HG03439 (cell line): Measurements from ENCODE around the gene ZFAND2A.
A peak's percentile ranks its signal among the peaks of the same experiment; 100 is the strongest.
"Not testable (repeated sequence)": the region's sequence is repeated elsewhere in the genome, so short reads cannot be mapped to it uniquely, and the experiment has no call there.

Experiments
- ATAC-seq: cut with Tn5 transposase; IDR thresholded peaks from one replicate; pipeline ENCODE4 v1.9.1; 2021; ENCODE audit warnings: mild to moderate bottlenecking, moderate library complexity; ENCODE audit not compliant: unreplicated experiment

Gene ZFAND2A

DNA sequence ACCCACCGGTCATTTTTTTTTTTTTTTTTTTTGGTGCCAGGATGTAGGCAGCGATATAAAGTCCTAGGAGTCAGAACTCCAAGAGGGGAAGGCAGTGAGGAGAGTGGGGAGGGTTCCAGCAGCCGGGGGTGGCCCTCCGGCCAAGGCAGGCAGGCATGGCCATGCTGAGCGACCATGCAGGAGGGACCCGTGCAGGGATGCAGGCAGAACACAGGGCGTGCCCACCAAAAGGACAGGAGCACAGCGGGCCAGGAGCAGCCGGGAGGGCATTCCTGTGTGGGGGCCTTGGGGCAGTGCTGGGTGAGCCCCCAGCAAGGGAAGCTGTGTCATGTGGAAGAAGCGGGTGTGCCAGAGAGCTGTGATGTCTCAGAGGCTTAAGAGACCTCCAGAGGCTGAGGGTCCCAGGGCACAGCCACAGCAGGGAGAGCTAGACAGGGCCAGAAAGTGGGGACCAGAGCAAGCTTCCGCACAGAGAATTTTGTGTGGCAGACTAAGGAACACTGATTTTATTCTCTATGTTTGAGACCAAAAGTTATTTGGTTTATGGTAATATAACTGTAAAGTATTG, 5.7 kb downstream of the ZFAND2A start:
- no peak for ATAC-seq

DNA sequence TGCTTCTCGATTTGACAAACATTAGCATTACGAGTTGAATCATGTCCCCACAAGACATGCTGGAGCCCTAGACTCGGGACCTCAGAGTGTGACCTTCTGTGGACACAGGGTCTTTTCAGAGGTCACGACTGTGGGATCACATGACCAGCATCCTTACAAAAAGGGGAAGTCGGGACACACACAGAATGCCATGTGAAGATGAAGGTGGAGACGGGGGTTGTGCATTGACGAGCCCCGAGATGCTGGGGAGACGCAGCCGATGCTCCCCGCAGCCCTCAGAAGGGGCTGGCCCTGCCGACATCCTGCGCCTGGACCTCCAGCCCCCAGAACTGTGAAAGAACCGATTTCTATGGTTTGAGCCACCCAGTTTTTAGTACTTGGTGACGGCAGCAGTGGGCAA, 7.5 kb downstream of the ZFAND2A start:
- ATAC-seq, result no peak

DNA sequence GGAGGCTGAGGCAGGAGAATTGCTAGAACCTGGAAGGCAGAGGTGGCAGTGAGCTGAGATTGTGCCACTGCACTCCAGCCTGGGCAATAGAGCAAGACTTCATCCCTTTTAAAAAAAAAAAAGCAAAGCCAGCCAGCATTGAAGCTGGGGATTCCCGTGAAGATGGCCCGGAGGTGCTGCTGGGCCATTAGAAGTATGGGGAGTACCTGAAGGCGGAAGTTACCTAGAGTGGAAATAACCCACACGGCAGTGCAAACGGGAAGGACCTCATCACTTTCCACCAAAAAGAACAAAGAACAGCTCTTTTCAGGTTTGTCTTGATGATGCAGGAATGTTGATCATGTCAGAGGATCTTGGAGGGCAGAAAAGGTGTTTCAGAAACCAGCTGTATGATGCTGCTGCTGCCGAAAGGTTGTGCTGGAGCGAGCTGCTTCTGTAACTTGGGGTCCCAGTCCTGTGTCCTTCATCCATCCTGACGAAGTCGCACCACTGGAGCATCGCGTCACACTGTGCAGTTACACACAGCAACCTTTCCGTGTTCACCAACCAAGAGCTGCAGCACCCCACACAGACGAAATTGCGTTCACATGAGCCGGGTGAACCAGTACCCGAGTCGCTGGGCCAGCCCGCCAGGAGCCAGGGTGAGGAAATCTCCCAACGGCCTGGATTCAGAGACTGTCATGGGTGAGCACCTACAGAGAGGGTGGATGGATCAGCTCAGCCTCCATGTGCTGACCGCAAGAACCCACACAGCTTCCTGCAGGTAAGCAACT, 8.2 kb downstream of the ZFAND2A start:
- no peak for ATAC-seq

DNA sequence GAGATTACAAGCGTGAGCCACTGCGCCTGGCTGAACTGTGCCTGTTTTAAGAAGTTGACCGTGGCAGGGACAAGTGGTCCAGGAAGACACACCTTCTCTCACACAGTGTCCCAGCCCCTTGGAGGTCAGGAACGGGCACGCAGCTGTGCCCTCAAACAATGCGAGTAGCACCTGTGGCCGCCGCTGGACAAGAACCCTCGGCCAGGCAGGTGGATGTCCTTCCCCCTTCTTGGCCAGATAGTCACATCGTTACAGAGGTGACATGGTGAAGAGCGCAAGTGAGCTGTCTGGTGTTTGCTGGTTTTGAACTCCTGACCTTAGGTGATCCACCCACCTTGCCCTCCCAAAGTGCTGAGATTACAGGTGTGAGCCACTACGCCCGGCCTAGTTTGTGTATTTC, 8.8 kb downstream of the ZFAND2A start:
- no peak for ATAC-seq

DNA sequence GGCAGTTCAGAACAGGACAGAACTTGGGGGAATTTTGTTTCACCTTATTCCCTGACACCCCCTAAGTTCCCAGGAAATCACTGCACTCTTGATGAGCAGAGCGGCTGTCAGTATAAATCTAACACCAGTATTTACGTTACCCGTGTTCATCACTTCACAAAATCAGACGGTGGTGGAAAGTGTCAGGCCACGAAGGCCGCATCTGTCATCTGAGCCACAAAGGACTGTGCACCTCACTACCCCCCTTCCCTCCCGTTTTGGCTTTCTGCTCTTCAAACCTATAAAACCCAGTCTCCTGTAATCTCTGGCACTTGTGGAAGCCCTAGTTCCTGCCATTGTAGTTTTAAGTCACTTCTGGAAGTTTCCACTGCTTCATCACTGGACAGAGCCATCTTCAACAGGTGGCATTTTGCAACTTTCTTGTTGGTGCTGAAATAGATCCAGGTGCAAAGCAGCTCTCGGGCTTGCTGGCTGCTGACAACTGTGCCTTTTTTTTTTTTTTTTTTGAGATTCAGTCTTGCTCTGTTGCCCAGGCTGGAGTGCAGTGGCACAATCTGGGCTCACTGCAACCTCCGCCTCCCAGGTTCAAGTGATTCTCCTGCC, 9.5 kb downstream of the ZFAND2A start:
- ATAC-seq, result no peak

DNA sequence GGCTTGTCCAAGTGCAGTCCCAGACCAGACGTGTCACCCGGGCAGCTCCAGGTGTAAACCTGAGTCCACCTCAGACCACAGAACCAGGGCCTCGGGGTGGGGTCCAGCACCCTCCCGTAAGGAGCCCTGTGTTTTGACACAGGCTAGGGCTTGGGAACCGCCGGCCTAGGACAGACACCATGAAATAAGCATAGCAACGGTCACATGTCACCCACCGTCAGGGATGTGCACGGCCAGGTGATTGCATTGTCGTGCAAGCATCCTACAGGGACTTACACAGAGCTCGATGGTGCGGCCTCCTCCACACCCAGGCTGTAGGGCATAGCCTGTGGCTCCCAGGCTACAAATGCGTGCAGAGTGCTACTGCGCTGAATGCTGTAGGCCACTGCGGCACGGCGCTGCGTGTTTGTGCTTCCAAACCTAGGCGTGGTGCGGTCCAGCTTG, 10.6 kb downstream of the ZFAND2A start:
- ATAC-seq, result no peak

DNA sequence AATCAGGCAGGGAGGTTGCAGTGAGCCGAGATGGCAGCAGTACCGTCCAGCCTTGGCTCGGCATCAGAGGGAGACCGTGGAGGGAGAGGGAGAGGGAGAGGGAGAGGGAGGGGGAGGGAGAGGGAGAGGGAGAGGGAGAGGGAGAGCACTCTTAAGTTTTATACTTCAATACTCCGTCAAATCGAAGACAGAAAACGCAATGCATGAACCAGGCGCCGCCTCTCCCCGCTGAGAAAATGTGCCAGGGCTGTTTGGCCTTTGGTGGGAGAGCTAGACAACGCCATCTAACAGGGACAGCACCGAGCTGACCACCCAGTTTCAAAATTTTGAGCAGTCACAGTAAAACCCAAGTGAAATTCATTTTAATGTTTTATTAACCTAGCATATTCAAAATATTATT, 12.1 kb downstream of the ZFAND2A start:
- ATAC-seq, result not testable (repeated sequence)

DNA sequence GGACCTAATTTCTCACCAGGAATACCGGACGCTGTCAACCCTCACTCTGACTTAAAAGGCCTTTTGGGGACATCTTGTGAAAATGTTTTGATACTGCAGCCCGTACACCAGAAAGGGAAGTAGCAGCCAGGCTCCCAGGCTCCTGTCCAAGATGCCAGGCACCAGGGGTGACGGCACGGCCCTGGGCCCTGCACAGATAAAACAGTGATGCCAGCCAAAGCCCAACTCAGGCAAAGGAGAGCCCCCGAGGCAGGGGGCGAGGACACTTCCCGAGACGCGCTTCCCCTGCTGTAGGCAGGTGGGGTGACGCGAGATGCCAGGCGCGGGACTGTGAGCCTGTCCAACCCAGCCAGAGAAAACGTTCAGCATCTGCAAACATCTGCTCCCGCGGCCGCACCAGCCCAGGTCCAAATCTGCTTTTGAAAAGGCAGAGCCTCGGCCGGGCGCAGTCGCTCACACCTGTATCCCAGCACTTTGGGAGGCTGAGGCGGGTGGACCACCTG, 15.7 kb downstream of the ZFAND2A start:
- ATAC-seq, result no peak

DNA sequence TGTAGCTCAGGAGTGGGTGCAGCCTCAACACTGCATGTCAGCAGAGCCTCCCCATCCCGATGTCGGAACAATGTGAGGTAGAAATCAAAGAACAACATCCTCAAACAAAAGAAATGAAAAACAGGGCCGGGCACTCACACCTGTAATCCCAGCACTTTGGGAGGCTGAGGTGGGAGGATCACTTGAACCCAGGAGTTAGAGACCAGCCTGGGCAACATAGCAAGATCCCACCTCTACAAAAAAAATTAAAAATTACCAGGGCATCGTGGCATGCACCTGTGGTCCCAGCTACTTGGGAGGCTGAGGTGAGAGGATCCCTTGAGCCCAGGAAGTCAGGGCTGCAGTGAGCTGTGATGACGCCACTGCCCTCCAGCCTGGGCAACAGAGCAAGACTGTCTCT, 17.0 kb downstream of the ZFAND2A start:
- ATAC-seq, result not testable (repeated sequence)

DNA sequence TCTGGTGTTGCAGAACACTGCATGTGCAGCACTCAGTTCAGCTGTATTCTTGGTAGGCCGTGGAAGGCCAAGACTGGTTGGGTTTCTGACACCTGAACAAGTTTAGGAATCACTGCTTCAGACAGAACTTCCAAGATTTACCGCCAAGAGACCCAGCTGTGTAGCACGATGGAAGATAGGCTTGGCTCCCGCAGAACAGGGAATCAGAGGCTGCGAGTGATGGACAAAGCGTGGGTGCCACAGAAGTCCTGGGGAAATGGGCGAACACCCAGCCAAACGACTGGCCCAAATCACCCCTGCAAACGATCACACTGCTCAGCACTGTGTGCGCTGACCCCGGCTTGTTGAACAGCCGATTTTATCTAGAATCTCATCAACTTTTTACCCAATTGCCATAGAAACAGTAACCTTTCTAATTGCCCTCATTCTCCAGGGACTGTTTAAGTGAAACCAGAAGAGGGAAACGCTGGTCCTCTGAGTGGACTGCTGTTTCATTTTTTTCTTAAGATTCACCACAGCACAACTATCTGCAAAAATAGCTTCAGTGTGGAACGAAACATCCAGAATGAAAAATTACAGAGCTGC, 17.9 kb downstream of the ZFAND2A start:
- no peak for ATAC-seq

DNA sequence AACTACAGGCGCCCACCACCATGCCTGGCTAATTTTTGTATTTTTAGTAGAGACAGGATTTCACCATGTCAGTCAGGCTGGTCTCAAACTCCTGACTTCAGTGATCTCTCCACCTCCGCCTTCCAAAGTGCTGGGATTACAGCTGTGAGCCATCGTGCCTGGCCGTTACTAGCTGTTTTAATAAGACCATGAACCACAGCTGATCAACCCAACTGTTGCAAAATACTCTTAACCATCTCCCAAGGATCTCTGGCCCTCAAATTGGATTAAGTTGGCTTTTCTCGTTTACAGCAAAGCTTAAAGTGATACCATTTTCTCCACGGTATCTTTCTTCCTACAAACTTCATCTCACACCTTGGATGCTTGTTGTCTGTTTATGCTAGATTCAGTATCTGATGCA, 18.3 kb downstream of the ZFAND2A start:
- no peak for ATAC-seq

DNA sequence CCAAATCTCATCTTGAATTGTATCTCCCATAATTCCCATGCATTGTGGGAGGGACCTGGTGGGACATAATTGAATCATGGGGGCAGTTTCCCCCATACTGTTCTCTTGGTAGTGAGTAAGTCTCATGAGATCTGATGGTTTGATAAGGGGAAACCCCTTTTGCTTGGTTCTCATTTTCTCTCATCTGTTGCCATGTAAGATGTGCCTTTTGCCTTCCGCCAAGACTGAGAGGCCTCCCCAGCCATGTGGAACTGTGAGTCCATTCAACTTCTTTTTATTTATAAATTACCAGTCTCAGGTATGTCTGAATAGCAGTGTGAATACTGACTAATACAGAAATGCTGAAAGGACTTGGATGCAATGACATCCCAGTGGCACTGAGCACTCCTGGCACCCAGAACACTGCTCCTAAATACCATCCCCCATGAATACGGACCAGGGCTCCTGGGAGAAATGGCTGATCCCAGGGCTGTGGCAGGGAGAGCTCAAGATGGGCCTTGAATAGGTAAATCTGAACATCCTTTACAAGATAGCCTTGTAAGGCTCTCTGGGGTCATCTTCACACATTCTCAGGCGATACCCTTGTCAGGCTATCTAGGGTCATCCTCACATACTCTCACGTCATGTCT, 19.4 kb downstream of the ZFAND2A start:
- no peak for ATAC-seq

DNA sequence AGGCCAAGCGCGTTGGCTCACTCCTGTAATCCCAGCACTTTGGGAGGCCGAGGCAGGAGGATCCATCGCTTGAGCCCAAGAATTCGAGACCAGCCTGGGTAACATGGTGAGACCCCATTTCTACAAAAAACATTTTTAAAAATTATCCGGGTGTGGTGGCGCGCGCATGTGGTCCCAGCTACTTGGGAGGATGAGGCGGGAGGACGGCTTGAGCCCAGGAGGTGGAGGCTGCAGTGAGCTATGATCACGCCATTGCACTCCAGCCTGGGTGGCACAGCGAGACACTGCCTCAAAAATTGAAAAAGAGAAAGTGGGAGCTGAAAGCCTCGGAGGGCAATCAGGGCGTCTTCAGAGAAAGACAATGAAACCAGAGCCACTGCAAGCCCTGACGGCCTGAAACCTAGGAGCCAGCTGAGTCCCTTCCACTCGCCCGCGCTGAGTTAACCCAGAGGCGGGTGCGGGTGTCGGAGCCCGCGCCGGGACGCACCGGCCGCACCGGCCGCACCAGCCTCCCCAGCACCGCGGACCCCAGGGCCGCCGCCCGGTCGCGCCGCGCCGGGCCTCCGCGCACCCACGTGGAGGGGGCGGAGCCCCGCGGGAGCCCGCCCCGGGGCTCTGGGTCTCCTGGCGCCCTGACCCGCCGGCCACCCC, 22.4 kb downstream of the ZFAND2A start:
- peak; percentile 60 for ATAC-seq

DNA sequence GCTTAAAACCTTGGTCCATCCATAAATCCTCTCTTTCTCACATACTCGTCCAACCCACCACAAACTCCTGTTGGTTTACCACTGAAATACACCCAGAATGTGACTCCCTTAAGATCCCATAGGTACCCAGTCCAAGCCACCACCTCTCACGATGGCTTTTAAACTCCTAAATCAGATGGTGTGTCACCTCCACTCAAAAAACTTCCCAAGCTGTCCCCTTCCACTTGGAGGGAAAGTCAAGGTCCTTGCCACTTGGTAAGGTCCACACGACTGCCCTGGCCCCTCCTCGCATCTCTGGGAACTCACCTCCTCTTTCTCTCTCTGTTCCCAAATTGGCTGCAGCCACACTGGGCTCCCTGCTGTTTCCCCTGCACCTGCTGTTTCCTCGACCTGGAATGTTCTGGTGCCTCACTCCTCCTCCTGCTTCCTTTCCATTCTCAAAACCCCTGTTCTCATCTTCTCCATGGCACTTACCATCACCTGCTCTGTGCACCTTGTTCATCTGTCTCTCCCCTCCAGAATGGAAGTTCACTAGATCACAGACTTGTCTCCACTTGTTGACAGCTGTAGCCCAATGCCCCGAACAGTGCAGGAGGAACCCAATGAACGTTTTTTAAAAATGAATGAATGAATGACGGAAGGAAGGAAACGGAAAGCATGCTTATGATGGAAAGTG, 23.0 kb downstream of the ZFAND2A start:
- no peak for ATAC-seq

DNA sequence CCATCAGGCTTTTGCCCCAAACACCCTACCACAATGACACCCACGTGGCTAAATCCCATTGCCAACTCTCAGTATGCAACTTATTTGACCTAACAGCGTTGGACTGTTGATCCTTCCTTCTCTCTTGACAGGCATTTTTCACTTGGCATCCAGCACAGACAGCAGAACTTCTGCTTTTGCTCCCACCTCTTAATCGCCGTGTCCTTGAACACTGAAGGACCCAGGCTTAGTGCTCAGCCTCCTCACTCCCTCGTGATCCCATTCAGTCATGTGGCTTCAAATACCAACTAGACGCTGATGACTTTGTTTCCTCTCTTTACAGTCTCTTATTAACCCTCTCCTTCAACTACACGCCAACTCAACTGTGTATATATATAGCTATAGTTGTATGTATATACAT, 25.0 kb downstream of the ZFAND2A start:
- ATAC-seq, result no peak

DNA sequence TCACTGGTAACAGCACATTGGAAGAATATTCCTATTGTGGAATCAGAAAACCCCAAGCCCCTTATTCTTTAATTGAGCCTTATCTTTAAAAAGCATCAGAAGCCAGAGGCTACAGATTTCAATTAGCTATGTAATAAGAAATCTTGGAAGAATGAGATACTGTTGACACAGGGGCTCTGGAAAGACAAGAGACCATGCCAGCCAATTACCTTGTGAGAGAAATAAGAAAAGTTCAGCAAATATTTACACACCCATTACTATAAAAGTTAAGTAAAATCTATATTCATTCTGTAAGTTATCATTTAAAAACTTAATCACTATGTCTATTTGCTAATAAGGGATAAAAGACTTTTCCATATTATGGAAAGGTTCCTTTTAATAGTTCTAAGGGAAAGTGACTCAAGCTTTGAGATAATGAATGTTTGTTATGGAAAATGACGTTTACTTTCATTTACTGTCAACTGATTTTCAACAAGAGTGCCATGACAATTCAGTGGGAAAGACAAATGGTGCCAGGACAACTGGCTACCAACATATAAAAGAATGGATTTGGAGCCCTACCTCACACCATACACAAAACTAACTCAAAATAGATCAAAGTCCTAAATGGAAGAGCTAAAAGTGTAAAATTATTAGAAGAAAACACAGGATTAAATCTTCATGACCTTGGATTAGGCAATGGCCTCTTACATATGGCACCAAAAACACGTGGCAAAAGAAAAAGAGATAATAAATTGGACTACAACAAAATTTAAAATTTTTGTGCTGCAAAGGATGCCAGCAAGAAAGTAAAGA, 28.3 kb downstream of the ZFAND2A start:
- ATAC-seq, result no peak

DNA sequence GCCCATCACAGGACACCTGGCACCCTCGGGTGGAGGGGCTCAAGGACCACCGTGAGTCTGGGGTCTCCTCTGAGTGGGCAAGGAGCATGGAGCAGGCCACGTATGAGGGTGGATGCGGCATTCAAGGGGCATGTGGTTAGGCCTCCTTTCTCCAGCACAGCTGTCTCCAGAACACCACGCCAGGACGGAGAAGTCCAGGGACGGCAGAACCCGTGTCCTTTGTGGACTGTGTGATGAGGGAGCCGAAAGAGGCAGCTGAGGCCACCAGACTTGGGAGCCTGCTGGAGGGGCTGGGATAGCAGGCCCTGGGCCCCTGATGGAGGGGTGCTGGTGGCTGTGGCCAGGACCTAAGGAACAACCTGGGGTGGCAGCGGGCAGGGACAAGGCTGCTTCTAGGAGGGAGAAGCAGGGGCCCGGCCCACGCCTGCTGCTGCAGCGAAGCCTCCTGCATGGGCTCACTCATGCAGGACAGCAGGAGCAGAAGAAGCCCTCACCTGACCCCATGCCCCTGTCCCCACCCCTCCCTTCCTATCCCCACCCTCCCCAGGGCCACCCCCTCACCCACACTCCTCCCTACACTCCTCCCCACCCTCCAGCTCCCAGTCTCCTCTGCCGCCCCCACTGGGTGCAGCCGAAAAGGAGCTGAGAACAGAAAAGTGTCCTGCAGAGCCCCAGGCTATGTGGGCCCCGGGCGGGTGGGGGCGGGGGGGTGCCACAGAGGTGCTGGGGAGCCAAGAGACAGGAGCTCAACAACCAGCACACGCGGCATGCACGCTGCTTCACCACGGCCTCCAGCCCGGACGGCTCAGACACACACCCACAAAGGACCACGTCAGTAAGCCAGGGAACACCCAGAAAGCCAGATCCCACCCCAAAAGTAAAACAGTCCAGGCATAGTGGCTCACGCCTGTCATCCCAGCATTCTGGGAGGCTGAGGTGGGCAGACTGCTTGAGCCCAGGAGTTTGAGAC, 29.7 kb downstream of the ZFAND2A start:
- no peak for ATAC-seq

DNA sequence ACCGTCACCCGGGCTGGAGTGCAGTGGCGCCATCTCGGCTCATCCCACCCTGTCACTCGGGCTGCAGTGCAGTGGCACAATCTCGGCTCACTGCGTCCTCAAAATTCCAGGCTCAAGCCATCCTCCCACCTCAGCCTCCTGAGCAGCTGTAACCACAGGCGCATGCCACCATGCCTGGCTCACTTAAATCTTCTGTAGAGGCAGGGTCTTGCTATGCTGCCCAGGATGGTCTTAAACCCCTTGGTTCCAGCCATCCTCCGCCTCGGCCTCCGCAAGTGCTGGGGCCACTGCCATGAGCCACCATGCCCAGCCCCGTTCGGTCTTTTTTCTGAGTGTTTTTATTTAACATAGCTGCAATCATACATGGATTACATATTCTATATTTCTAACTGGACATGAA, 30.6 kb downstream of the ZFAND2A start:
- ATAC-seq, result no peak
